Suprapubic skin (tissue), 3 donors: ENCODE measurements around the gene SPATA6L.

ENCODE experiments used
- EP300 ChIP-seq: sonication (generic); formaldehyde crosslinking; IDR thresholded peaks from one replicate; pipeline ENCODE4 v1.6.1; 2017; ENCODE audit warnings: antibody characterized with exemption
- POLR2A ChIP-seq, 2 donors: fragments of 450-650 bp; IDR thresholded peaks; one replicate each; pipeline ENCODE4 v1.6.1; 2017; ENCODE audit warnings: antibody characterized with exemption in 2 of 2, mild to moderate bottlenecking in 2 of 2, moderate library complexity in 2 of 2
- TF ChIP-seq, protein P1 (sequence below), 2 donors: fragments of 200-600 bp in 1 of 2; fragments of 450-650 bp in 1 of 2; sonication (generic) in 1 of 2; IDR thresholded peaks; one replicate each; pipeline ENCODE4 v1.5.1; 2016 to 2019; ENCODE audit warnings: antibody characterized with exemption in 2 of 2, mild to moderate bottlenecking in 1 of 2, moderate library complexity in 1 of 2

DNA sequence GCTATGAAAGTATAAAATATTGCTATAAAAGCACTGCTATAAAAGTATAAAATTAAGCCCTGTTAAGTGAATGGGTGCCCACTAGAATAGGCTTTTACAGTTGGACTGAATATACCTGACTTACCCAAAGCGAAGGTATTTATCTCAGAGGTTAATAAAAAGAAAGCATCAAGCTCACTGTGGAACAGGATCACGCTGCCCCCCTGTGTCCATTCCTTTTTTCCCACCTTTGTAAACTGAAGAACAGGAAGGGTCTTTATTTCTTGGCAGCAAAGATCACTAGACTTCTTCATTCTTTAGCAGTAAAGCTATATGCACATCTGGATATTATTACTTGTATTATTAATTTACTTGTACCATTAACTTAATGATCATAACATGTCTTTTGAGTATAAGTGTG is 26.3 kb downstream of the SPATA6L start:
- TF ChIP-seq, protein P1, sequence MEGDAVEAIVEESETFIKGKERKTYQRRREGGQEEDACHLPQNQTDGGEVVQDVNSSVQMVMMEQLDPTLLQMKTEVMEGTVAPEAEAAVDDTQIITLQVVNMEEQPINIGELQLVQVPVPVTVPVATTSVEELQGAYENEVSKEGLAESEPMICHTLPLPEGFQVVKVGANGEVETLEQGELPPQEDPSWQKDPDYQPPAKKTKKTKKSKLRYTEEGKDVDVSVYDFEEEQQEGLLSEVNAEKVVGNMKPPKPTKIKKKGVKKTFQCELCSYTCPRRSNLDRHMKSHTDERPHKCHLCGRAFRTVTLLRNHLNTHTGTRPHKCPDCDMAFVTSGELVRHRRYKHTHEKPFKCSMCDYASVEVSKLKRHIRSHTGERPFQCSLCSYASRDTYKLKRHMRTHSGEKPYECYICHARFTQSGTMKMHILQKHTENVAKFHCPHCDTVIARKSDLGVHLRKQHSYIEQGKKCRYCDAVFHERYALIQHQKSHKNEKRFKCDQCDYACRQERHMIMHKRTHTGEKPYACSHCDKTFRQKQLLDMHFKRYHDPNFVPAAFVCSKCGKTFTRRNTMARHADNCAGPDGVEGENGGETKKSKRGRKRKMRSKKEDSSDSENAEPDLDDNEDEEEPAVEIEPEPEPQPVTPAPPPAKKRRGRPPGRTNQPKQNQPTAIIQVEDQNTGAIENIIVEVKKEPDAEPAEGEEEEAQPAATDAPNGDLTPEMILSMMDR (IDR thresholded peaks at IDR 0.05) = no peak
- TF ChIP-seq EP300 (no peak), POLR2A (IDR thresholded peaks at IDR 0.05) (no peak)
